ENCODE measurements around the gene POLR1B.
"Not testable (repeated sequence)": the region's sequence is repeated elsewhere in the genome, so short reads cannot be mapped to it uniquely, and the experiment has no call there.

The POLR1B gene

GRCh38 chr2:112542123-112542983 is at the start of gene POLR1B:
POLR1B (plus strand) TSS chr2:112542465; CDS start chr2:112542495, 30 bp downstream.
- peak within 1 kb of the TSS; percentile 93 for H3K9ac ChIP-seq (ENCODE audit: low read length)
- H3K4me1 ChIP-seq (ENCODE audit: control insufficient read depth, insufficient read depth, low read length): no peaks in the 10 kb centered on the region

GRCh38 chr2:112493048-112493447 is 49.2 kb upstream of the POLR1B start:
- H3K9me3 ChIP-seq (ENCODE audit: control insufficient read depth, insufficient read depth, low read depth, low read length): no peaks in the 10 kb centered on the region
- H3K36me3 ChIP-seq (ENCODE audit: control insufficient read depth, insufficient read depth, low read length): peaks cover 27% of the 10 kb centered on the region
- no peak overlapping the region for H3K9ac ChIP-seq (ENCODE audit: low read length)
- peaks cover 7% of the 10 kb centered on the region for H3K4me1 ChIP-seq (ENCODE audit: control insufficient read depth, insufficient read depth, low read length)
- H3K27me3 ChIP-seq (ENCODE audit: control insufficient read depth, insufficient read depth, low read length): no peaks in the 10 kb centered on the region
- H3K27ac ChIP-seq (ENCODE audit: low read depth, low read length): no peak overlapping the region
- H3K4me3 ChIP-seq (ENCODE audit: low read depth, low read length): no peak overlapping the region

More at GRCh38 chr2:112542123-112542983, at the start of gene POLR1B:
- peak within 1 kb of the TSS; percentile 94 for H3K4me3 ChIP-seq (ENCODE audit: low read depth, low read length)
- H3K9me3 ChIP-seq (ENCODE audit: control insufficient read depth, insufficient read depth, low read depth, low read length): no peaks in the 10 kb centered on the region
- no peaks in the 10 kb centered on the region for H3K27me3 ChIP-seq (ENCODE audit: control insufficient read depth, insufficient read depth, low read length)
- H3K27ac ChIP-seq (ENCODE audit: low read depth, low read length): peak within 1 kb of the TSS; percentile 97
- peaks cover 13% of the 10 kb centered on the region for H3K36me3 ChIP-seq (ENCODE audit: control insufficient read depth, insufficient read depth, low read length)

- no peak overlapping the region for H3K9ac ChIP-seq (ENCODE audit: low read length)
- H3K27ac ChIP-seq (ENCODE audit: low read depth, low read length): no peak overlapping the region
- H3K9me3 ChIP-seq (ENCODE audit: control insufficient read depth, insufficient read depth, low read depth, low read length): no peaks in the 10 kb centered on the region
- H3K36me3 ChIP-seq (ENCODE audit: control insufficient read depth, insufficient read depth, low read length): peaks cover 24% of the 10 kb centered on the region
- H3K27me3 ChIP-seq (ENCODE audit: control insufficient read depth, insufficient read depth, low read length): no peaks in the 10 kb centered on the region
- no peak overlapping the region for H3K4me3 ChIP-seq (ENCODE audit: low read depth, low read length)
- H3K4me1 ChIP-seq (ENCODE audit: control insufficient read depth, insufficient read depth, low read length): peaks cover 7% of the 10 kb centered on the region
These were observed 48.2 kb upstream of the POLR1B start for GRCh38 chr2:112493858-112494648.

- no peak overlapping the region for H3K4me3 ChIP-seq (ENCODE audit: low read depth, low read length)
These were observed 47.4 kb upstream of the POLR1B start for GRCh38 chr2:112494828-112495227.

GRCh38 chr2:112495878-112496277 is 46.4 kb upstream of the POLR1B start:
- not testable (repeated sequence) for H3K27me3 ChIP-seq (ENCODE audit: control insufficient read depth, insufficient read depth, low read length); H3K9me3 ChIP-seq (ENCODE audit: control insufficient read depth, insufficient read depth, low read depth, low read length); H3K27ac ChIP-seq (ENCODE audit: low read depth, low read length); H3K4me1 ChIP-seq (ENCODE audit: control insufficient read depth, insufficient read depth, low read length); H3K4me3 ChIP-seq (ENCODE audit: low read depth, low read length); H3K9ac ChIP-seq (ENCODE audit: low read length)
- H3K36me3 ChIP-seq (ENCODE audit: control insufficient read depth, insufficient read depth, low read length): peaks cover 18% of the 10 kb centered on the region

More at GRCh38 chr2:112494828-112495227, 47.4 kb upstream of the POLR1B start:
- H3K27ac ChIP-seq (ENCODE audit: low read depth, low read length): no peak overlapping the region
- no peaks in the 10 kb centered on the region for H3K27me3 ChIP-seq (ENCODE audit: control insufficient read depth, insufficient read depth, low read length)
- no peak overlapping the region for H3K9ac ChIP-seq (ENCODE audit: low read length)
- H3K36me3 ChIP-seq (ENCODE audit: control insufficient read depth, insufficient read depth, low read length): peaks cover 23% of the 10 kb centered on the region
- no peaks in the 10 kb centered on the region for H3K9me3 ChIP-seq (ENCODE audit: control insufficient read depth, insufficient read depth, low read depth, low read length)
- peaks cover 7% of the 10 kb centered on the region for H3K4me1 ChIP-seq (ENCODE audit: control insufficient read depth, insufficient read depth, low read length)

GRCh38 chr2:112500850-112501484 is 41.3 kb upstream of the POLR1B start:
- not testable (repeated sequence) for H3K27me3 ChIP-seq (ENCODE audit: control insufficient read depth, insufficient read depth, low read length); H3K9ac ChIP-seq (ENCODE audit: low read length); H3K4me3 ChIP-seq (ENCODE audit: low read depth, low read length); H3K27ac ChIP-seq (ENCODE audit: low read depth, low read length); H3K9me3 ChIP-seq (ENCODE audit: control insufficient read depth, insufficient read depth, low read depth, low read length); H3K4me1 ChIP-seq (ENCODE audit: control insufficient read depth, insufficient read depth, low read length)
- H3K36me3 ChIP-seq (ENCODE audit: control insufficient read depth, insufficient read depth, low read length): peaks cover 11% of the 10 kb centered on the region

GRCh38 chr2:112509239-112509998 is 32.8 kb upstream of the POLR1B start:
- not testable (repeated sequence) for H3K9me3 ChIP-seq (ENCODE audit: control insufficient read depth, insufficient read depth, low read depth, low read length); H3K27ac ChIP-seq (ENCODE audit: low read depth, low read length); H3K27me3 ChIP-seq (ENCODE audit: control insufficient read depth, insufficient read depth, low read length); H3K4me1 ChIP-seq (ENCODE audit: control insufficient read depth, insufficient read depth, low read length)
- Histone ChIP-seq H3K9ac (ENCODE audit: low read length) (peak overlapping the region; percentile 39), H3K36me3 (ENCODE audit: control insufficient read depth, insufficient read depth, low read length) (peaks cover 14% of the 10 kb centered on the region), H3K4me3 (ENCODE audit: low read depth, low read length) (peak overlapping the region; percentile 52; the same call in 1 of the 2 replicates)

GRCh38 chr2:112516801-112517200 is 25.5 kb upstream of the POLR1B start:
- Histone ChIP-seq H3K4me3 (ENCODE audit: low read depth, low read length) (no peak overlapping the region), H3K4me1 (ENCODE audit: control insufficient read depth, insufficient read depth, low read length) (no peaks in the 10 kb centered on the region), H3K9me3 (ENCODE audit: control insufficient read depth, insufficient read depth, low read depth, low read length) (peaks cover 4% of the 10 kb centered on the region; the same call in 1 of the 2 replicates), H3K27ac (ENCODE audit: low read depth, low read length) (no peak overlapping the region), H3K9ac (ENCODE audit: low read length) (no peak overlapping the region), H3K27me3 (ENCODE audit: control insufficient read depth, insufficient read depth, low read length) (no peaks in the 10 kb centered on the region), H3K36me3 (ENCODE audit: control insufficient read depth, insufficient read depth, low read length) (peaks cover 46% of the 10 kb centered on the region)

- peaks cover 61% of the 10 kb centered on the region for H3K36me3 ChIP-seq (ENCODE audit: control insufficient read depth, insufficient read depth, low read length)
These were observed 23.5 kb upstream of the POLR1B start for GRCh38 chr2:112518807-112519206.

GRCh38 chr2:112519506-112519905 is 22.8 kb upstream of the POLR1B start:
- no peak overlapping the region for H3K9ac ChIP-seq (ENCODE audit: low read length)
- H3K27ac ChIP-seq (ENCODE audit: low read depth, low read length): no peak overlapping the region
- no peaks in the 10 kb centered on the region for H3K27me3 ChIP-seq (ENCODE audit: control insufficient read depth, insufficient read depth, low read length)
- peaks cover 2% of the 10 kb centered on the region; the same call in 1 of the 2 replicates for H3K9me3 ChIP-seq (ENCODE audit: control insufficient read depth, insufficient read depth, low read depth, low read length)
- H3K4me1 ChIP-seq (ENCODE audit: control insufficient read depth, insufficient read depth, low read length): no peaks in the 10 kb centered on the region
- H3K4me3 ChIP-seq (ENCODE audit: low read depth, low read length): no peak overlapping the region
- H3K36me3 ChIP-seq (ENCODE audit: control insufficient read depth, insufficient read depth, low read length): peaks cover 56% of the 10 kb centered on the region

More at GRCh38 chr2:112518807-112519206, 23.5 kb upstream of the POLR1B start:
- Histone ChIP-seq H3K9ac (ENCODE audit: low read length) (no peak overlapping the region), H3K27me3 (ENCODE audit: control insufficient read depth, insufficient read depth, low read length) (no peaks in the 10 kb centered on the region), H3K27ac (ENCODE audit: low read depth, low read length) (no peak overlapping the region), H3K4me1 (ENCODE audit: control insufficient read depth, insufficient read depth, low read length) (no peaks in the 10 kb centered on the region), H3K4me3 (ENCODE audit: low read depth, low read length) (no peak overlapping the region), H3K9me3 (ENCODE audit: control insufficient read depth, insufficient read depth, low read depth, low read length) (peaks cover 4% of the 10 kb centered on the region; the same call in 1 of the 2 replicates)

Data from HUES6 (cell line).